Progenitor cell of endocrine pancreas (in vitro differentiated cells): ENCODE results near the gene KDM2A. TPM values are rescaled to one million over a fixed set of nuclear protein-coding genes. Genes with fewer than 3 reads are reported as not detected.
"Not testable (repeated sequence)": the region's sequence is repeated elsewhere in the genome, so short reads cannot be mapped to it uniquely, and the experiment has no call there.

ENCODE experiments used
- DNase-seq: peaks from one replicate; pipeline ENCODE4 v3.0.0; 2021; ENCODE audit warnings: low spot score; ENCODE audit not compliant: unreplicated experiment
- H3K27ac Mint-ChIP-seq: 2 replicates; pipeline ENCODE4 v1.8.0; 2021; ENCODE audit warnings: mild to moderate bottlenecking, moderate library complexity, mixed read lengths
- H3K27me3 Mint-ChIP-seq: 2 replicates; pipeline ENCODE4 v1.8.0; 2021; ENCODE audit warnings: mixed read lengths
- H3K36me3 Mint-ChIP-seq: 2 replicates; pipeline ENCODE4 v1.8.0; 2022; ENCODE audit warnings: mixed read lengths; ENCODE audit not compliant: insufficient read depth
- H3K4me1 Mint-ChIP-seq: 2 replicates; pipeline ENCODE4 v1.8.0; 2021; ENCODE audit warnings: low read depth, mixed read lengths
- H3K4me3 Mint-ChIP-seq: 2 replicates; pipeline ENCODE4 v1.8.0; 2021; ENCODE audit warnings: low read depth, mild to moderate bottlenecking, moderate library complexity, mixed read lengths
- H3K9me3 Mint-ChIP-seq: 2 replicates; pipeline ENCODE4 v1.8.0; 2021; ENCODE audit warnings: low read depth, mixed read lengths
- CTCF ChIP-seq: fragments of 200-600 bp; sonication (generic); IDR thresholded peaks from one replicate; pipeline ENCODE4 v1.5.0; 2021; ENCODE audit warnings: antibody characterized with exemption, mild to moderate bottlenecking; ENCODE audit not compliant: unreplicated experiment
- total RNA-seq: library from RNA; stranded (reverse); gene quantifications from 2 replicates; pipeline ENCODE4 v1.2.1, GENCODE V29; 2021

KDM2A gene
- total RNA-seq, 1 donor from 2014 or later, result 108 TPM

GRCh38 chr11:67126986-67127385 is 7.9 kb downstream of the KDM2A start:
- H3K4me1 Mint-ChIP-seq, result peaks cover 4% of the 10 kb centered on the region
- no peaks in the 10 kb centered on the region for H3K27me3 Mint-ChIP-seq
- H3K9me3 Mint-ChIP-seq, result no peaks in the 10 kb centered on the region
- DNase-seq, result no peak
- H3K27ac Mint-ChIP-seq, result no peak overlapping the region
- no peak overlapping the region for H3K4me3 Mint-ChIP-seq
- peaks cover 13% of the 10 kb centered on the region for H3K36me3 Mint-ChIP-seq
- TF ChIP-seq CTCF, result no peak

- H3K4me3 Mint-ChIP-seq, H3K27me3 Mint-ChIP-seq, H3K9me3 Mint-ChIP-seq, H3K27ac Mint-ChIP-seq, DNase-seq, H3K4me1 Mint-ChIP-seq: not testable (repeated sequence)
- peaks cover 30% of the 10 kb centered on the region for H3K36me3 Mint-ChIP-seq
These were observed 11.8 kb downstream of the KDM2A start for GRCh38 chr11:67130861-67131260.

- DNase-seq, result no peak
- no peak for TF ChIP-seq CTCF
- H3K27ac Mint-ChIP-seq, result no peak overlapping the region
- H3K4me3 Mint-ChIP-seq, result no peak overlapping the region
- no peaks in the 10 kb centered on the region for H3K27me3 Mint-ChIP-seq
- H3K9me3 Mint-ChIP-seq, result no peaks in the 10 kb centered on the region
- H3K36me3 Mint-ChIP-seq, result peaks cover 39% of the 10 kb centered on the region
- peaks cover 12% of the 10 kb centered on the region for H3K4me1 Mint-ChIP-seq
These were observed 17.1 kb downstream of the KDM2A start for GRCh38 chr11:67136156-67136555.

- Mint-ChIP-seq H3K9me3 (no peaks in the 10 kb centered on the region), H3K27me3 (no peaks in the 10 kb centered on the region), H3K4me3 (no peak overlapping the region), H3K27ac (peak overlapping the region; percentile 34), H3K36me3 (peaks cover 27% of the 10 kb centered on the region), H3K4me1 (peaks cover 11% of the 10 kb centered on the region)
- TF ChIP-seq CTCF, result no peak
- no peak for DNase-seq
These were observed 19.9 kb downstream of the KDM2A start for GRCh38 chr11:67138922-67139321.

GRCh38 chr11:67146516-67147226 is 27.6 kb downstream of the KDM2A start:
- no peak for DNase-seq
- Mint-ChIP-seq H3K9me3 (no peaks in the 10 kb centered on the region), H3K27ac (no peak overlapping the region), H3K4me1 (peaks cover 16% of the 10 kb centered on the region), H3K27me3 (no peaks in the 10 kb centered on the region), H3K36me3 (peaks cover 13% of the 10 kb centered on the region), H3K4me3 (no peak overlapping the region)
- TF ChIP-seq CTCF, result no peak

GRCh38 chr11:67153971-67154370 is 34.9 kb downstream of the KDM2A start:
- no peak overlapping the region for H3K27ac Mint-ChIP-seq
- no peak for DNase-seq
- H3K4me1 Mint-ChIP-seq, result peaks cover 7% of the 10 kb centered on the region
- H3K9me3 Mint-ChIP-seq, result no peaks in the 10 kb centered on the region
- H3K36me3 Mint-ChIP-seq, result peaks cover 15% of the 10 kb centered on the region
- H3K4me3 Mint-ChIP-seq, result no peak overlapping the region
- no peak for TF ChIP-seq CTCF
- no peaks in the 10 kb centered on the region for H3K27me3 Mint-ChIP-seq
